GM23338 (cell line): ENCODE results near the gene SLCO3A1.

Experiments
- CREB1 ChIP-seq: fragments of 250-450 bp; sonication (Bioruptor Pico); IDR thresholded peaks from 2 replicates; pipeline ENCODE4 v1.5.0; 2020; ENCODE audit warnings: low read depth, mild to moderate bottlenecking, moderate library complexity
- CTCF ChIP-seq, 2 experiments: fragments of 200-600 bp in 1 of 2; sonication (generic) in 1 of 2; conservative IDR thresholded peaks; 2 replicates each; pipeline versions ENCODE4 v1.5.1 to v1.6.1; 2016 to 2017; ENCODE audit warnings: antibody characterized with exemption in 2 of 2, low read depth in 2 of 2, mild to moderate bottlenecking in 2 of 2, moderate library complexity in 1 of 2
- ETS1 ChIP-seq: IDR thresholded peaks from 2 replicates; pipeline ENCODE4 v1.6.1; 2016; ENCODE audit warnings: antibody characterized with exemption
- EZH2 ChIP-seq: fragments of 200-600 bp; sonication (generic); IDR thresholded peaks from one replicate; pipeline ENCODE4 v1.8.0; 2017; ENCODE audit warnings: antibody characterized with exemption, mild to moderate bottlenecking, low read depth; ENCODE audit not compliant: unreplicated experiment
- EZH2phosphoT487 ChIP-seq: fragments of 200-600 bp; sonication (generic); IDR thresholded peaks from one replicate; pipeline ENCODE4 v1.8.1; 2018; ENCODE audit warnings: antibody characterized with exemption; ENCODE audit not compliant: unreplicated experiment
- JUNB ChIP-seq: IDR thresholded peaks from one replicate; pipeline ENCODE4 v1.6.1; 2016; ENCODE audit warnings: antibody characterized with exemption; ENCODE audit not compliant: unreplicated experiment
- NANOG ChIP-seq: IDR thresholded peaks from 2 replicates; pipeline ENCODE4 v1.6.1; 2016; ENCODE audit warnings: antibody characterized with exemption, borderline replicate concordance
- POLR2AphosphoS5 ChIP-seq: IDR thresholded peaks from 2 replicates; pipeline ENCODE4 v1.6.1; 2016; ENCODE audit warnings: antibody characterized with exemption, low read depth
- REST ChIP-seq: IDR thresholded peaks from one replicate; pipeline ENCODE4 v1.6.1; 2018; ENCODE audit warnings: antibody characterized with exemption; ENCODE audit not compliant: unreplicated experiment
- STAT1 ChIP-seq: IDR thresholded peaks from one replicate; pipeline ENCODE4 v1.6.1; 2016; ENCODE audit warnings: antibody characterized with exemption; ENCODE audit not compliant: unreplicated experiment
- ZNF114 ChIP-seq: fragments of 250-450 bp; sonication (Bioruptor Pico); IDR thresholded peaks from 2 replicates; pipeline ENCODE4 v1.5.0; 2020; ENCODE audit warnings: mild to moderate bottlenecking, moderate library complexity
- ZNF331 ChIP-seq: fragments of 250-450 bp; sonication (Bioruptor Pico); IDR thresholded peaks from 2 replicates; pipeline ENCODE4 v1.5.0; 2020; ENCODE audit warnings: low read depth, mild to moderate bottlenecking, moderate library complexity
- ZNF462 ChIP-seq: fragments of 250-450 bp; sonication (Bioruptor Pico); IDR thresholded peaks from 2 replicates; pipeline ENCODE4 v1.5.0; 2020; ENCODE audit warnings: mild to moderate bottlenecking, moderate library complexity

GRCh38 chr15:91886878-91887277, 33.4 kb downstream of the SLCO3A1 start:
- TF ChIP-seq CTCF (conservative IDR thresholded peaks at IDR 0.05; ENCODE audit: low read depth in 2 of 2) (no peak), CREB1 (CRISPR knock-in tag) (no peak), EZH2 (no peak), EZH2phosphoT487 (no peak), POLR2AphosphoS5 (no peak), ETS1 (no peak), REST (no peak), ZNF114 (CRISPR knock-in tag) (no peak), STAT1 (no peak), JUNB (no peak), ZNF462 (CRISPR knock-in tag) (no peak), NANOG (no peak), ZNF331 (CRISPR knock-in tag) (no peak)
